Left renal pelvis (tissue), 4 donors: ENCODE measurements around the gene ZFP36. TPM values are rescaled to one million over a fixed set of nuclear protein-coding genes. Genes with fewer than 3 reads are reported as not detected.
A peak's percentile ranks its signal among the peaks of the same experiment; 100 is the strongest.

Source experiments
- DNase-seq, 4 donors: peaks; one replicate each; pipeline ENCODE4 v3.0.0-alpha.2; 2013; ENCODE audit warnings: low read depth in 4 of 4, low spot score in 3 of 4
- polyA plus RNA-seq, 4 donors: library from polyadenylated mRNA; unstranded; fragments of 120-200 nt; gene quantifications; one replicate each; pipeline ENCODE4 v1.2.1, GENCODE V29; 2013; ENCODE audit not compliant: insufficient read length in 4 of 4

Gene ZFP36
- polyA plus RNA-seq, 4 donors: 18.4 to 945 (median 37.0) TPM

DNA sequence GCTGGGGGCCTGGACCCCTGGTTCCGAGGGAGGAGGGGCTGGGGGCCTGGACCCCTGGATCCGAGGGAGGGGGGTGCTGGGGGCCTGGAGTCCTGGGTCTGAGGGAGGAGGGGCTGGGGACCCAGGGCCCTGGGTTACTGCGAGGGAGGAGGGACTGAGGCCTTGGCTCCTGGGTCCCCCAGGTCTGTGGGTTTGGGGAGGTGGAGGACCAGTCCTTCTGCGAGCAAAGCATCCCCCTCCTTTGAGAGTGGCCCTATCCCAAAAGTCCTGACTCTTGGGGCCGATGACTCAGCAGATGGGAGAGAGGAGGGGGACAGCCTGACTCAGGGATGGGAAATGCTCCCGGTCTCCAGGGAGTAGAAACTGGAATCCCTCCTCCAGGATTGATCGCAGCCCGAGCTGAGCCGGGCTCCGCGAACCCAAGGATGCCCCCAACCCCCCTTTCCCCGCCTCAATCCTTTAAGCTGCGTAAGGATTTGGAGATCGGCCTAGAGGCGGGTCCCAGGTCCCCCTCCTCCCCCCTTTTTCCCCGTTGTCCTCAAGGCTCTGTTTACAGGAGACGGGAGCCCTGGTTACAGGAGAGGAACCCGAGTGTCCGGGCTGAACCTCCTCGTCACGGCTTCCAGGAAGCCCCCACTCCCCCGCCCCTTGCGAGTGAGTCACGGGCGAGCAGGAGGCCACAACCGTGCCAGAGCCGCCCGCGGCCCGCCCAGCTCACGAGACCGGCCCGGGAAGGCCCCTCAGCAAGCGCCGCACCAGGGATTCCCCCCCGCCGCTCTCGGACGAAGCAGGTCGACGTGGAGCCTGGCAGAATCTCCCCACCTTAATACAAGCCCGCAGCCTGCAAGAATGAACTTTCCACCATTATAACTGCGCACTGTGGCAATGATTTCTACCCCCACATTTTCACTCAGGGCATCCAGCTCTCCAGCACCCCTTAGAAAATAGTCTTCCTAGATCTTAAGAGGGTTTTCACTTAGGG, 3.0 kb upstream of the ZFP36 start:
- peak in 2 of 4 donors; percentile 79 to 88 for DNase-seq

DNA sequence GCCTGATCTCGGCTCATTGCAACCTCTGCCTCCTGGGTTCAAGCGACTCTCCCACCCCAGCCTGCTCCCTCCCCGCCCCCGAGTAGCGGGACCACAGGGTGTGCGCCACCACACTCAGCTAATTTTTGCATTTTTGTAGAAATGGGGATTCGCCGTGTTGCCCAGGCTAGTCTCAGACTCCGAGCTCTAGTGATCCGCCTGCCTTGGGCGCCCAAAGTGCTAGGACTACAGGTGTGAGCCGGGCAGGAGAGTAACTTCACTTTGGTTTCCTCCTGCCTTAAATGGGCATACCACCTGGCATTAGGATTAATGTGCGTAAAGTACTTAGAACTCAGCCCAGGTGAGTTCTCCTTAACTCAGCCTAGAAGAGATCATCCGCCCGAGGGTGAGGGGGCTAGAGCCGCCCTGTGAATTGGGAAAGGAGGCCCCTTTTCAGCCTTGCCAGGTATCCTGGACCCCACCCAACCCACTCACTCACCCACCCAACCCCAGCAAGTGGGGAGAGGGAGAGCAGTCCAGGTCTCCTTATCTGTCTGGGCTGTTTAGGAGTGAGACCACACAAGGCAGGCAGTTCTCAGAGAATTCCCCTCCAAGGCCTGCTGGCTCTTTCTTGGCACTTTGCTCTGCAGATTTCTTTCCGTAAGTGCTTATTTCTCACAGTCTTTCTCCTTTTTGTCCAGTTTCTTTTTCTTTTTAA, 1.2 kb upstream of the ZFP36 start:
- DNase-seq: no peak

DNA sequence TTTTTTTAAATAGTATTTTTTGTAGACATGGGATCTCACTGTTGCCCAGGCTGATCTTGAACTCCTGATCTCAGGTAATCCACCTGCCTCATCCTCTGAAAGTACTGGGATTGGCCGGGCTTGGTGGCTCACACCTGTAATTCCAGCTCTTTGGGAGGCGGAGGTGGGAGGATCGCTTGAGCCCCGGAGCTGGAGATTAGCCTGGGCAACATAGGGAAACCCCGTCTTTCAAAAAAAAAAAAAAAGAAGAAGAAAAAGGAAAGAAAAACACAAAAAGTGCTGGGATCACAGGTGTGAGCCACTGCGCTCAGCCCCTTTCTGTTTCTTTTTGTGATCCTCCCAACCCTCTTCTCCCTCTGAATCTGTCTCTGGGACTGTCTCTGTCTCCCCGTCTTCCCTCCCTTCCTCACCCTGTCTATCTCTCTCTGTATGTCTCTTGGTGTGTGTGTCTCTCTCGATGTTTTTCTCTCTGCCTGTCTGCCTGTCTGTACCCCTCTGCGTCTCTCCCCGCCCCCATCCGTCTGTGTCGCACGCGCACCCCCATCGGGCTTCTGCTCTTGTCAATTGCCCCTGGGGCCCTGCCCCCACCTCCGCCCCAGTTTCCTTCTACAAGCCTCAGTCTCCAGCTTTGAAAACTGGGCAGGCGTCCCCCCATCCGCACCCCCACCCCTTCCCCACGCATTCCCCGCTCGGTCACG, 540 bp upstream of the ZFP36 start:
- DNase-seq: no peak

DNA sequence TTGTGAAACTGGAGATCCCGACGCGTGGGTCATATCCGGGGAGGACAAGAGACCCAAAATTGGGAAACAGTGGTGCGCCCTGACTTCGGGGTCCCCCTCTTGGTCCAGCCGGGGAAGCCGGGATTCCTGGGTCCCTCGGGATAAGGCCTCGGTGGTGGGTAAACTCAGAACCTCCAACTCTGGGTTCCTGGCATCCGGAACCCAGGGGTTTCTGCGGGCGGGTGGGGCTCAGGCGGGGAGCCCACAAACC, 688 bp downstream of the ZFP36 start:
- no peak for DNase-seq

DNA sequence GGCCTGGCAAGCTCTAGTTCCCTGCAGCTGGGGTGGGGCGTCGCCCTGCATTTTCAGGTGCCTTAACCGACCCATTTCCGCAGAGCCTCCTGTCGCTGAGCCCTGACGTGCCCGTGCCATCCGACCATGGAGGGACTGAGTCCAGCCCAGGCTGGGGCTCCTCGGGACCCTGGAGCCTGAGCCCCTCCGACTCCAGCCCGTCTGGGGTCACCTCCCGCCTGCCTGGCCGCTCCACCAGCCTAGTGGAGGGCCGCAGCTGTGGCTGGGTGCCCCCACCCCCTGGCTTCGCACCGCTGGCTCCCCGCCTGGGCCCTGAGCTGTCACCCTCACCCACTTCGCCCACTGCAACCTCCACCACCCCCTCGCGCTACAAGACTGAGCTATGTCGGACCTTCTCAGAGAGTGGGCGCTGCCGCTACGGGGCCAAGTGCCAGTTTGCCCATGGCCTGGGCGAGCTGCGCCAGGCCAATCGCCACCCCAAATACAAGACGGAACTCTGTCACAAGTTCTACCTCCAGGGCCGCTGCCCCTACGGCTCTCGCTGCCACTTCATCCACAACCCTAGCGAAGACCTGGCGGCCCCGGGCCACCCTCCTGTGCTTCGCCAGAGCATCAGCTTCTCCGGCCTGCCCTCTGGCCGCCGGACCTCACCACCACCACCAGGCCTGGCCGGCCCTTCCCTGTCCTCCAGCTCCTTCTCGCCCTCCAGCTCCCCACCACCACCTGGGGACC, 1.2 kb downstream of the ZFP36 start:
- DNase-seq: no peak

DNA sequence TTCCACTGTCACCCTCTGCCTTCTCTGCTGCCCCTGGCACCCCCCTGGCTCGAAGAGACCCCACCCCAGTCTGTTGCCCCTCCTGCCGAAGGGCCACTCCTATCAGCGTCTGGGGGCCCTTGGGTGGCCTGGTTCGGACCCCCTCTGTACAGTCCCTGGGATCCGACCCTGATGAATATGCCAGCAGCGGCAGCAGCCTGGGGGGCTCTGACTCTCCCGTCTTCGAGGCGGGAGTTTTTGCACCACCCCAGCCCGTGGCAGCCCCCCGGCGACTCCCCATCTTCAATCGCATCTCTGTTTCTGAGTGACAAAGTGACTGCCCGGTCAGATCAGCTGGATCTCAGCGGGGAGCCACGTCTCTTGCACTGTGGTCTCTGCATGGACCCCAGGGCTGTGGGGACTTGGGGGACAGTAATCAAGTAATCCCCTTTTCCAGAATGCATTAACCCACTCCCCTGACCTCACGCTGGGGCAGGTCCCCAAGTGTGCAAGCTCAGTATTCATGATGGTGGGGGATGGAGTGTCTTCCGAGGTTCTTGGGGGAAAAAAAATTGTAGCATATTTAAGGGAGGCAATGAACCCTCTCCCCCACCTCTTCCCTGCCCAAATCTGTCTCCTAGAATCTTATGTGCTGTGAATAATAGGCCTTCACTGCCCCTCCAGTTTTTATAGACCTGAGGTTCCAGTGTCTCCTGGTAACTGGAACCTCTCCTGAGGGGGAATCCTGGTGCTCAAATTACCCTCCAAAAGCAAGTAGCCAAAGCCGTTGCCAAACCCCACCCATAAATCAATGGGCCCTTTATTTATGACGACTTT, 2.0 kb downstream of the ZFP36 start:
- DNase-seq: no peak

DNA sequence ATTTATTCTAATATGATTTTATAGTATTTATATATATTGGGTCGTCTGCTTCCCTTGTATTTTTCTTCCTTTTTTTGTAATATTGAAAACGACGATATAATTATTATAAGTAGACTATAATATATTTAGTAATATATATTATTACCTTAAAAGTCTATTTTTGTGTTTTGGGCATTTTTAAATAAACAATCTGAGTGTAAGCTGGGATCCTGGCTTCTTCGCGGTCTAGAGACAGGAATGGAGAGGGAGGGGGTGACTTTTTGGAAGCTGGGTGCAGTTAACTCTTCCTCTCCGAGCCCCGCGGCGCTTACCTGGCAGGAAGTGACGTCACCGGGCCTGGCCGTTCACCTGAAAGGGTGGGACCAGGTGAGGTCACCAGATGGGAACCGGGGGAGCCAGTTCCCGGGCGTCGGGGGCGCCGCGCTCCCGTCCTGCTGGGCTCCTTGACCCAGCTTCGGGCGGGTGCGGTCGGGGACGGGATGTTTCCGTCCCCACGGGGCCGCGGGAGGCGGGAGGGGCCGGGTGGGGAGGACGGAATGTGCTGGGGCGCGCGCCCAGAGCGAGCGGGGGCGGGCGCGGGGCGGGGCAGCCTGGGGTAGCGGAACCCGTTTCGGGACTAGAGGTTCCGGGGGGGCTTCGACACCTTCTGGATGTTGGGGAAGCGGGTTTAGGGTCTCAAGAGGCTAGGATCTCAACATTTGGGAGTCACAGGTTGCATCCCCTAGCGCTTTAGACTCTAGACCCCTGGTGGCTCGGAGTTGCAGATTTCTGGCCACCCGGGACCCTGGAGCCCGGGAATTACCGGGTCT, 2.8 kb downstream of the ZFP36 start:
- DNase-seq: no peak

DNA sequence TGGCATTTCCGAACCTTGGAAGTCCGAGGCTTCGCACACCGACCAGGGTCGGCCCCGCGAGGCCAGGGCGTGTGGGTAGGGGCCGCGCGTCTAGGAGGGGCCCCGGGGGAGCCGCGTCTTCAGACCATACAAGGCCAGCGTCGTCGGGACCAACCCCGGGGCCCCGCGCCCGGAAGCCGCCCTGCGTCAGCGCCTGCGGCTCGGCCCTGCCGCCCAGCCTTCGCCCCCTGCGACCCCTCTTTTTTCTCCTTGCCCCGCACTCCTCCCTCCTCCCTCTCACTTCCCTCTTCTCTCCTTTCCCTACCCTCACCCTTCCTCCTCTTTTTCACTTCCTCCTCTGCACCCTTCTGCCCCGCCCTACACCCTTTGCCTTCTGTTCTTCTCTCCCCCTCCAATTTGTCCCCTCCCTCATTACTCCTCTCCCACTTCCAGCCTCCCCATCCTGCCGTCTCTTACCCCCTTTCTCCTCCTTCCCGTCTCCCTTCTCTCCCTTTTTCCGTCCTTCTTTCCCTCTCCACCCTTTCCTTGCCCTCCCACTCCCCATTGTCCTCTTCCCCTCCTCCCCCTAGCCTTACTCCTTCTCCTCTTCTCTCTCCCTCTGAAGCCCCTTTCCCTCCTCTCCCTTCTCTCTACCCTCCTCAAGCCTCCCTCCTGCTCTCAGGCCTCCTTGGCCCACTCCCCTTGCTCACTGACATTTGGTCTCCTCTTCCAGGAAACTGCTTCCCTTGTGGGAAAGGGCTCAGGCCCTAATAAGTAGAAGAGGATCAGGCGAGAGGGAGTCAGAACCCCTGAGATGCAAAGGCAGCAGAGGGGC, 3.6 kb downstream of the ZFP36 start:
- DNase-seq: no peak

DNA sequence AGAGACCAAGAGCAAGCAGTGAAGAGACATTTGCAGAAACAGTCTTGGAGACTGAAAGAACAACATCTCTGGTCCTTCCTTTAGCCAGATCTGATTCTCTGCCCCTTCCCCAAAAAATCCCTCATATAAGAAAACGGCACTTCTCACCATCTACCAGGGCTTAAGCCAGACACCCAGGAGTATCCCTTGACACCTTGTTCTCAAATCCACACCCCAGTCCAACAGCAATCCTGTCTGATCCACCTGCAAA, 4.1 kb downstream of the ZFP36 start:
- DNase-seq: no peak

DNA sequence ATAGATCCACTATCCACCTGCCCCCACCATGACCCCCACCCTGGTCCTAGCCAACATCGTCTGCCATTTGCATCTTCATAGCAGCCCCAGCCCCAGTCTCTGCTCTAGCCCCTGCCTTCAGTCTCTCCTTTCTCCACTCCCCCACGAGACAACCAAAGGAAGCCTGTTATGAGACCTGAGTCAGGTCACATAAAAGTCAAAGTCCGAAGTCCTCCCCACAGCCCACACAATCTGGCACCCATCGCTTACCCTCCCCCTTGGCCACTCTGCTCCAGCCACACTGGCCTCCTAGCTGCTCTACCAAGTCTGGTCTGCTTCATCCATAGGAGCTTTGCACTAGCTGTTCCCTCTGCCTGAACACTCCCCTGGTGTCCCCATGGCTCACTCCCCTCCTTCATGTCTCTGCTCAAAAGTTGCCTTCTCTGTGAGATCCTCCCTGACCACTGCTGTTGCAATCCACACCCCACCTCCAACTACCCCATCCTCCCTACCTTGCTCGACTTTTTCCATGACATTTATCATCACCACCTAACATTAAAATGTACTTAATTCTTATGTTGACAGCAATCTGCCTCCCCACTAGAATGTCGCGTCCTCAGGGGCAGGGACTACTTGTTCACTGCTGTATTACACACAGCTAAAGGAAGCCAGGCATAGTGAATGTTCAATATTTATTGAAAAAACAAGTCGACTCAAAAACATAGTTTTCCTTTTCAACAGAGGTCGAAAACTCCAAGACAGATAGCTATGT, 4.6 kb downstream of the ZFP36 start:
- DNase-seq: no peak

DNA sequence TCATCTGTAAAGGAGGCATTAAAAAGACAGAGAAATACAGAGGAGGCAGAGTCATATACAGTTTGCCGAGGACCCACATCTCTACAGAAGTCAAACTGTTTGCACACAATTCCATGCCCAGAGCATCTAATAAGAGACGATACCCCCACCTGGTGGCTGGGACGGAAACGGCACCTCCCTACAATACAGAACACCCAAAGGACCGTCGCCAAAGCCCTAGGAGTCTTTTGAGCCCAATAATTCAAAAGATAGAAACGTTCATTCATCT, 5.1 kb downstream of the ZFP36 start:
- DNase-seq: peak in 2 of 4 donors; percentile 83 to 85

DNA sequence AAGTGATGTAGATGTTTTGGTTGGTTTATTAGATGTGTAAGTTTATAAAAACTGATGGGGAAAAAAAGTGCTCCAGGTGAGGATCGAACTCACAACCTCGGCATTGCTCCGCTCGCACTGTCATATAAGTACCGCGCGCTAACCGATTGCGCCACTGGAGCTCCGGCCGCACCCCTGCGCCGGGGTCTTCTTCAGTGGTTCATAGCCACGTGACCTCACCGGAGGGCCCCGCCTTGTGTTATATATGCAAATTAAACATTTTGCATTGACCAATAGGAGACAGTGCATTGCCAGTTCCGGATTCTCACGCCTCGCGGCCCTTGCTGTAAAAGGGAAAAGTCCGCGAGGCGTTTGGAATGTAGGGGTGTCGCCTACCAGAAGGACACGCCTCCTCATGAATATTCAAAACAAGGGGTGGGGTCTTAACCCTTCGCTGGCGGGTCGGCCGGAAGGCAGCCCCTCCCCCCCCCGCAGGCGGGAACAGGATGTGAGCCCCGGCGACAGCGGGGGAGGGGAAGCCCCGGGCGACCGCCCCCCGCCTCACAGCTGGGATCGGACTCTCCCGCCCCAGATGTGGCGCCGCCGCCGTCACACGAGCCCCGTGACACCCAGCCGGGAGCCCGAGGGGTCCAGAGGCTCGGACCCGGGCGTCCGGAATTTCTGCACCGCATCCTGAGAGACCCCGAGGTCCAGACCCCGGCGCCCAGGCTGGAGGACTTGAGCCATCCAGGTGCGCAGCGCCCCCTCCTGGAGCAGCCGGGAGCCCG, 5.6 kb downstream of the ZFP36 start, which contains the start of gene PLEKHG2:
PLEKHG2 (plus strand) TSS at position 570 of the 767 bp plus-strand sequence. CDS start 1,418 bp downstream, outside the sequence.
- peak; percentile 97 to 99 (median 98) for DNase-seq

DNA sequence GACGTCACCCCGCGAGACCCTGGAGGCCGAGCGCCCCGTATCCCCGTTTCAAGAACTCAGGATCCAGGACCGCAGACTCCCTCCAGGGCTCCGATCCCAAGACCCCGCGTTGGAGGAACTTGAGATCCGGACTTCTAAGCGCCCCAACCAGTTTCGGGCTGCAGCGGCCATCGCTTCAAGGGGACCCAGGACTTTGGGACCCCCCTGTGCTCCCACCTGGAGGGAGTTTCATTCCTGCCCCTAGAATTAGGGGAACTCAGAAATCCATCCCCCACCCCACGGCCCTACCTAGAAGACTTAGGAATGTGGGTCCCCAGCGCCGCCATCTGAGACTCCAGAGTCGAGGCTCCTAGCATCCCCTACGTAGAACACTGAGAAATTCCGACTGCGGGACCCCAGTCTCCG, 6.2 kb downstream of the ZFP36 start:
- peak in 1 of 4 donors; percentile 78 for DNase-seq

DNA sequence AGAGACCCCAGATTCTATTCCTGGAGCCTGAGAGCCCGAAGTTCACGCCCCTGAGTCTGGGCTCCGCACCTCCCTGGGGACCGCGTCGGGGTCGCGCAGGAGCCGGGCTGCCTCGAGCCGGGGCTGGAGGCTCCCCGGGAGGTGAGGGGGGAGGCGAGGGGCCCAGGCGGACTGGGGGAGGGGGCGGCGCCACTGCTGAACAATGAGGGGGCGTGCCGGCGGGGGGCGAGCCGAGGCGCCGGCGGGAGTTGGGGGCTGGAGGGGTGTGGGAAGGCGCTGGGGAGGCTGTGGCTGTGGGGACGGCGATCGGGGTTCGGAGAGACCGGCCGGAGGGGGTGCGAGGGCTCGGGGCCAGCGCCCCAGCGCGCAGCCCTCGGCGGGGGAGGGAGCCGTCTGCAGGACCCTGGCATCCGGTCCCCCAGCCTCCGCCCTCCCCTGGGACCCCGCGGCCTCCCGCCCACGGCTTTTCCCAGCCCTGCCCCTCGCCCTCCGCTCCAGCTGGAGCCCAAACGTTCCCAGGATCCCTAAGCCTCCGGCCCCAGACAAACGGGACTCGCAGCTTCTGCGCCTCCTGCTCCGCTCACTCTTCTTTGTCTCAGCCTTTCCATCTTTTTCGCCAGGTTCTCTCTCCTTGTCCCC, 6.7 kb downstream of the ZFP36 start:
- DNase-seq: no peak

DNA sequence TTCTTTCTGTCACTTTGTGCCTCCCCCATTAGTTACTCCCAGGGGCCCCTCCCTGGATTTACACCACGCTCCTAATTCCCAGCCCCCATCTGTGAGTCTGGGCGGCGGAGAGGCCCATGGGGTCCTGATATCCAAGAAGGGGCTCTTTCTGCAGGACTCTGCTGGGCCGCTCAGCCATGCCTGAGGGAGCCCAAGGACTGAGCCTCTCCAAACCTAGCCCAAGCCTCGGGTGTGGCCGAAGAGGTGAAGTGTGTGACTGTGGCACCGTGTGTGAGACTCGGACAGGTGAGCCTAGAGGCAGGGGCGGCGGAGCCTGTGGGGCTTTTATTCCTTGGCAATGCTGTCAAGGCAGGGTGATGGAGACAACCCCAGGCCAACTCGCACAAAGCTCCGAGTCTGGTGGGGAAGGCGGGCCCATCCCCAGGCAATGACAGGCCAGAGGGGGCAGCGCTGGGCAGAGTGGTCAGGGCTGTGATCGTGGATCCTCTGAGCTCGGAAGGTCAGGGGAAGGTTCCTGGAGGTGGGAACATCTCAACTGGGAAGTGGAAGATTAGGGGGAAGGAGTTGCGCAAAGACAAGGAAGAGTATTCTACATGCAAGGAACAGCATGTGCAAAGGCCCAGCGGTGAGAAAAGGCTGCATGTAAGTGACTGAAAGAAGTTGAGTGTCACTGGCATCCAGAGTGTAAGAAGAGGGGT, 7.4 kb downstream of the ZFP36 start:
- DNase-seq: no peak
